H1 (cell line): Measurements from ENCODE around the gene PTPN12. TPM values are rescaled to one million over a fixed set of nuclear protein-coding genes. Genes with fewer than 3 reads are reported as not detected.

Experiments used
- CEBPB ChIP-seq: IDR thresholded peaks from 2 replicates; pipeline ENCODE4 v1.6.1; 2012; ENCODE audit warnings: low read depth, low read length
- EZH2 ChIP-seq: fragments of 200-600 bp; sonication (generic); IDR thresholded peaks from 2 replicates; pipeline ENCODE4 v1.7.1; 2012; ENCODE audit warnings: low read depth, mild to moderate bottlenecking, moderate library complexity, low read length, inconsistent platforms; ENCODE audit not compliant: severe bottlenecking
- POLR2A ChIP-seq, 2 experiments: IDR thresholded peaks; 1 replicate in 1 of 2; 2 replicates in 1 of 2; pipeline ENCODE4 v1.6.1; 2011; ENCODE audit warnings: low read depth in 2 of 2, low read length in 2 of 2, mild to moderate bottlenecking in 2 of 2; ENCODE audit errors: control extremely low read depth in 1 of 2
- TBP ChIP-seq: IDR thresholded peaks from 2 replicates; pipeline ENCODE4 v1.6.1; 2011; ENCODE audit warnings: low read depth, low read length, improper control_type of control experiment
- TCF12 ChIP-seq: IDR thresholded peaks from 2 replicates; pipeline ENCODE4 v1.6.1; 2011; ENCODE audit warnings: low read depth, mild to moderate bottlenecking, low read length
- polyA plus RNA-seq, 7 experiments: library from polyadenylated mRNA; depleted of rRNA in 3 of 7; stranded (reverse) in 5 of 7; unstranded in 2 of 7; fragments of >200 nt in 5 of 7; fragments of 200-250 nt in 2 of 7; gene quantifications; 1 replicate in 5 of 7; 2 replicates in 1 of 7; 4 replicates in 1 of 7; pipeline versions ENCODE4 v1.2.1 to v1.2.3, GENCODE V29; 2011 to 2013; ENCODE audit warnings: missing spikeins in 2 of 7, mixed read lengths in 2 of 7
- total RNA-seq: library from RNA; stranded (reverse); fragmentation: NEBNext Ultra II Directional; extraction: Animal tissue kit (Norgen Biotek cat#: 25700); gene quantifications from 2 replicates; pipeline ENCODE4 v1.2.1, GENCODE V29; 2021
- TF ChIP-seq, protein P1 (sequence below), 3 experiments: IDR thresholded peaks; 1 replicate in 2 of 3; 2 replicates in 1 of 3; pipeline versions ENCODE4 v1.5.1 to v1.6.1; 2011; ENCODE audit warnings: low read length in 3 of 3, mild to moderate bottlenecking in 3 of 3, inconsistent platforms in 2 of 3, low read depth in 1 of 3, moderate library complexity in 1 of 3; ENCODE audit not compliant: insufficient read depth in 1 of 3; ENCODE audit errors: control extremely low read depth in 1 of 3

Gene PTPN12
- total and polyA plus RNA-seq, 2 of the 8 experiments (the other 6 are each of a cell fraction or from before 2014, with no cell fraction given), result 39.7 to 132 TPM

DNA sequence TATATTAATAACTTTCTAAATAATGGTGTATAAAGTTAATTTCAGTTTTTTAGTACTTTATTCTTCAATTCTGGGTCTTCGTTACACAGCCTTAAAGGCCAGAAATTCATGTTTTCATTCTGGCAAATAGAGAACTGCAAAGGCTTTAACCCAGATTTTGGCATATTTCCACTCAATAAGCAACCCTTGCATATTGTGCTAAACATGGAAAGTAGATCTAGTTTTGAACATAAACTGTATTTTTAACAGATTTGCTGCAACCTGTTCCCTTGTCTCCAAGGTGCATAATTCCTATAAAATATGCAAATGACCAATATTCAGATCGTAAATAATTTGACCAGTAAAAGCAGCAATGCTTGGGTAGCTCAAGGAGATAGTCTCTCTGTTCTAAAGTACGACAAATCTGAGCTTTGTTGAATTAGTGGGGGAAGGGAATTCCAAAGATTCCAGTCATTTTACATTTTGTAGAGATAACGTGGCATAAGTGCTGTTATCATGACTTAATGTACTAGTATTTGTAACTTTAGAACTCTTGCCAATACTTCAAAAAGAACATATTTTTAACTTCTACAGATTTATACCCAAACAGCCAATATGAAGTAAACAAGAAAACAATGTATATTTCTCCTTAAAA, 112.7 kb downstream of the PTPN12 start (continued):
- TF ChIP-seq, protein P1, sequence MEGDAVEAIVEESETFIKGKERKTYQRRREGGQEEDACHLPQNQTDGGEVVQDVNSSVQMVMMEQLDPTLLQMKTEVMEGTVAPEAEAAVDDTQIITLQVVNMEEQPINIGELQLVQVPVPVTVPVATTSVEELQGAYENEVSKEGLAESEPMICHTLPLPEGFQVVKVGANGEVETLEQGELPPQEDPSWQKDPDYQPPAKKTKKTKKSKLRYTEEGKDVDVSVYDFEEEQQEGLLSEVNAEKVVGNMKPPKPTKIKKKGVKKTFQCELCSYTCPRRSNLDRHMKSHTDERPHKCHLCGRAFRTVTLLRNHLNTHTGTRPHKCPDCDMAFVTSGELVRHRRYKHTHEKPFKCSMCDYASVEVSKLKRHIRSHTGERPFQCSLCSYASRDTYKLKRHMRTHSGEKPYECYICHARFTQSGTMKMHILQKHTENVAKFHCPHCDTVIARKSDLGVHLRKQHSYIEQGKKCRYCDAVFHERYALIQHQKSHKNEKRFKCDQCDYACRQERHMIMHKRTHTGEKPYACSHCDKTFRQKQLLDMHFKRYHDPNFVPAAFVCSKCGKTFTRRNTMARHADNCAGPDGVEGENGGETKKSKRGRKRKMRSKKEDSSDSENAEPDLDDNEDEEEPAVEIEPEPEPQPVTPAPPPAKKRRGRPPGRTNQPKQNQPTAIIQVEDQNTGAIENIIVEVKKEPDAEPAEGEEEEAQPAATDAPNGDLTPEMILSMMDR (IDR thresholded peaks at IDR 0.05; ENCODE audit: control extremely low read depth in 1 of 3, insufficient read depth in 1 of 3, low read depth in 1 of 3, low read length in 3 of 3), result no peak
- TF ChIP-seq POLR2A (IDR thresholded peaks at IDR 0.05; ENCODE audit: control extremely low read depth in 1 of 2, low read depth in 2 of 2, low read length in 2 of 2) (no peak), CEBPB (no peak), EZH2 (no peak), TBP (no peak), TCF12 (no peak)
